OCI-LY7 (cell line): Measurements from ENCODE around the gene PITX2. TPM values are rescaled to one million over a fixed set of nuclear protein-coding genes. Genes with fewer than 3 reads are reported as not detected.

Source experiments
- BruUV-seq: library from RNA; stranded (reverse); fragments of 400-500 nt; replicated peaks from 2 replicates; lab custom pipeline; 2021; lab: Mats Ljungman, UMichigan
- CTCF ChIA-PET: fragments of 300-600 bp; sonication (Branson Sonifier 250); formaldehyde crosslinking; loops from one replicate; lab custom pipeline; 2022; ENCODE audit warnings: antibody characterized with exemption; ENCODE audit not compliant: unreplicated experiment; lab: Charles Lee
- POLR2A ChIA-PET: fragments of 300-600 bp; sonication (Branson Sonifier 250); formaldehyde crosslinking; loops from one replicate; lab custom pipeline; 2022; ENCODE audit warnings: antibody characterized with exemption; lab: Charles Lee
- DNase-seq: peaks from one replicate; pipeline ENCODE4 v3.0.0-alpha.2; 2015; ENCODE audit warnings: low spot score
- H2AFZ ChIP-seq: fragments of 200-600 bp; sonication (generic), shearing (Covaris generic); 2 replicates; pipeline ENCODE4 v1.6.1; 2014; ENCODE audit warnings: mild to moderate bottlenecking, antibody characterized with exemption, low read length, moderate library complexity
- H3K27ac ChIP-seq: fragments of 200-600 bp; sonication (generic); 2 replicates; pipeline ENCODE4 v1.5.1; 2014; ENCODE audit warnings: mixed run types, low read depth, mild to moderate bottlenecking, moderate library complexity, low read length, inconsistent platforms; ENCODE audit not compliant: poor library complexity, severe bottlenecking
- H3K36me3 ChIP-seq: fragments of 200-600 bp; sonication (generic); 2 replicates; pipeline ENCODE4 v1.6.1; 2014; ENCODE audit warnings: mild to moderate bottlenecking, antibody characterized with exemption, low read length, moderate library complexity, mixed read lengths; ENCODE audit not compliant: insufficient read depth
- H3K4me1 ChIP-seq: fragments of 200-600 bp; sonication (generic); 2 replicates; pipeline ENCODE4 v1.5.1; 2014; ENCODE audit warnings: mild to moderate bottlenecking, low read length; ENCODE audit not compliant: insufficient read depth, poor library complexity, severe bottlenecking
- H3K4me2 ChIP-seq: fragments of 200-600 bp; sonication (generic); 2 replicates; pipeline ENCODE4 v1.6.1; 2014; ENCODE audit warnings: mild to moderate bottlenecking, low read length
- H3K4me3 ChIP-seq: fragments of 200-600 bp; sonication (generic); 2 replicates; pipeline ENCODE4 v1.5.1; 2014; ENCODE audit warnings: mild to moderate bottlenecking, low read depth, low read length; ENCODE audit not compliant: poor library complexity, severe bottlenecking
- H3K79me2 ChIP-seq: fragments of 200-600 bp; sonication (generic); 2 replicates; pipeline ENCODE4 v1.6.1; 2016; ENCODE audit warnings: low read depth, mild to moderate bottlenecking, low read length, moderate library complexity, mixed read lengths; ENCODE audit not compliant: insufficient read depth
- H3K9me2 ChIP-seq: fragments of 200-600 bp; sonication (generic); 2 replicates; pipeline ENCODE4 v1.6.1; 2016; ENCODE audit warnings: mild to moderate bottlenecking, low read length, mixed read lengths; ENCODE audit not compliant: insufficient read depth
- H3K9me3 ChIP-seq: fragments of 200-600 bp; sonication (generic); 2 replicates; pipeline ENCODE4 v1.6.1; 2014; ENCODE audit warnings: mild to moderate bottlenecking, mixed run types, low read length, mixed read lengths
- H4K20me1 ChIP-seq: fragments of 200-600 bp; sonication (generic); 2 replicates; pipeline ENCODE4 v1.6.1; 2014; ENCODE audit warnings: mild to moderate bottlenecking, antibody characterized with exemption, low read length, moderate library complexity, mixed read lengths; ENCODE audit not compliant: insufficient read depth
- EZH2phosphoT487 ChIP-seq: fragments of 200-600 bp; sonication (generic); IDR thresholded peaks from 2 replicates; pipeline ENCODE4 v1.6.1; 2018; ENCODE audit warnings: low read depth, borderline replicate concordance, mild to moderate bottlenecking, mixed run types, antibody characterized with exemption, low read length, moderate library complexity, mixed read lengths
- intact Hi-C: fragments of 100-400 bp; cut with micrococcal nuclease; formaldehyde crosslinking; loops from one replicate; pipeline ENCODE4 v1.10.0; 2022; ENCODE audit not compliant: unreplicated experiment
- total RNA-seq, 2 experiments: library from RNA; depleted of rRNA in 1 of 2; stranded (reverse); fragments of >200 nt in 1 of 2; shearing (Covaris generic) in 1 of 2; gene quantifications; 2 replicates each; pipeline ENCODE4 v1.2.3, GENCODE V29; 2014 to 2022
- TF ChIP-seq, protein P1 (sequence below): fragments of 200-600 bp; sonication (generic); conservative IDR thresholded peaks from 2 replicates; pipeline ENCODE4 v1.5.1; 2014; ENCODE audit warnings: mild to moderate bottlenecking, antibody characterized with exemption, low read length, moderate library complexity, mixed read lengths

Gene PITX2
- total RNA-seq, 2 experiments from 2014 or later, result 4.4 to 6.5 TPM

DNA sequence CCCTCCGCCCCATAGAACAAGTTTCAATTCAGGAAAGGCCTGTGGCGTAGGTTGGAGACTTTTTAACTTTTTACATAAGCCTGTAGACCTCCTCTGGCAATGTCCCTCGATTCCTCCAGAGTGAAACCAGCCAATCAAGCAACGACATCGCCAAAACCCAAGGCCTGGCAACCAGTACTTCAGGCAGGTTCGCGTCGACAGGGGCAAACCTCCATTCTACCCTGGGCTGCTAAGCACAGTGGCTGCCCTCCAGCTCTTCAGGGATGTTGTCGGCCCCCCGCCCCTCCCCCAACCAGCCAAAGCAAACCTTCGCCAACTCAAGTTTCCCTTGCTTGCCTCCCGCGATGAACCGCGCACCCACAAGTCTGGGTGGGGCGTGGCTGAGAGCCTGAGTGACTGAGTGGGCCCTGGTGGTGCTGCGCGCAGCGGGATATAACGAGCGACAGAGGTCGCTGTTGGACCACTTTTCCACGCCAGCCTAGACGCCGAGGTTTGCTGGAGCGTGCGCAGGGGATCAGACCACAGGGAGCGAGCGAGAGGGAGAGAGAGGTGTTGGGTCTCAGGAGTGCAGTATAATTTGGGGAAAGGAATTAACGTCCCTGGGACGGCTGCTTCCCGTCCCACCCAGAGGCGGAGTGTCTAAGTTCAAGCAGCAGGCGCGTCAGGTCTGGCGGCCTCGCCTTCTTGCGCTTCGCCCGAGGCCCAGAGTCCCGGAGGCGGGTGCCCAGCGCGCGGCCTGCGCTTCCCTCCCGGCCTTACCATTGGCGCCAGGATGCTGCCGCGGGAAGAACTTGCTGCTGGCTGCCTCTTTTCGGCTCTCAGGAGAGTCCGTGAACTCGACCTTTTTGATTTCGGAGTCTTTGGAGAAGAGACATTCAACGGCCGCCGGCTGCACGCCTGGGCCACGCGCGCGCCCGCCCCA, 9.0 kb upstream of the PITX2 start:
- Histone ChIP-seq H3K4me3 (peak overlapping the region; percentile 46), H3K4me1 (peaks cover 3% of the 10 kb centered on the region), H3K9me3 (no peaks in the 10 kb centered on the region), H2AFZ (peak overlapping the region; percentile 32; the same call in 1 of the 2 replicates), H4K20me1 (no peaks in the 10 kb centered on the region), H3K4me2 (peak overlapping the region; percentile 69), H3K36me3 (no peaks in the 10 kb centered on the region), H3K9me2 (no peaks in the 10 kb centered on the region), H3K79me2 (no peaks in the 10 kb centered on the region), H3K27ac (no peak overlapping the region)
- peak; percentile 83 for DNase-seq
- ChIA-PET POLR2A (interaction anchor here (0.6 kb wide), 1 partner anchor 699 kb away, joined by 5 read pairs; no protein-coding TSS in a partner anchor), CTCF (no interaction called here)
- no peak for TF ChIP-seq EZH2phosphoT487
- TF ChIP-seq, protein P1, sequence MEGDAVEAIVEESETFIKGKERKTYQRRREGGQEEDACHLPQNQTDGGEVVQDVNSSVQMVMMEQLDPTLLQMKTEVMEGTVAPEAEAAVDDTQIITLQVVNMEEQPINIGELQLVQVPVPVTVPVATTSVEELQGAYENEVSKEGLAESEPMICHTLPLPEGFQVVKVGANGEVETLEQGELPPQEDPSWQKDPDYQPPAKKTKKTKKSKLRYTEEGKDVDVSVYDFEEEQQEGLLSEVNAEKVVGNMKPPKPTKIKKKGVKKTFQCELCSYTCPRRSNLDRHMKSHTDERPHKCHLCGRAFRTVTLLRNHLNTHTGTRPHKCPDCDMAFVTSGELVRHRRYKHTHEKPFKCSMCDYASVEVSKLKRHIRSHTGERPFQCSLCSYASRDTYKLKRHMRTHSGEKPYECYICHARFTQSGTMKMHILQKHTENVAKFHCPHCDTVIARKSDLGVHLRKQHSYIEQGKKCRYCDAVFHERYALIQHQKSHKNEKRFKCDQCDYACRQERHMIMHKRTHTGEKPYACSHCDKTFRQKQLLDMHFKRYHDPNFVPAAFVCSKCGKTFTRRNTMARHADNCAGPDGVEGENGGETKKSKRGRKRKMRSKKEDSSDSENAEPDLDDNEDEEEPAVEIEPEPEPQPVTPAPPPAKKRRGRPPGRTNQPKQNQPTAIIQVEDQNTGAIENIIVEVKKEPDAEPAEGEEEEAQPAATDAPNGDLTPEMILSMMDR, result peak; percentile 90
- intact Hi-C loops, result loop anchor here (1.0 to 10.0 kb wide), 5 partner anchors 265 to 1003 kb away; no protein-coding TSS in a partner anchor
- BruUV-seq, result no TSS peak

DNA sequence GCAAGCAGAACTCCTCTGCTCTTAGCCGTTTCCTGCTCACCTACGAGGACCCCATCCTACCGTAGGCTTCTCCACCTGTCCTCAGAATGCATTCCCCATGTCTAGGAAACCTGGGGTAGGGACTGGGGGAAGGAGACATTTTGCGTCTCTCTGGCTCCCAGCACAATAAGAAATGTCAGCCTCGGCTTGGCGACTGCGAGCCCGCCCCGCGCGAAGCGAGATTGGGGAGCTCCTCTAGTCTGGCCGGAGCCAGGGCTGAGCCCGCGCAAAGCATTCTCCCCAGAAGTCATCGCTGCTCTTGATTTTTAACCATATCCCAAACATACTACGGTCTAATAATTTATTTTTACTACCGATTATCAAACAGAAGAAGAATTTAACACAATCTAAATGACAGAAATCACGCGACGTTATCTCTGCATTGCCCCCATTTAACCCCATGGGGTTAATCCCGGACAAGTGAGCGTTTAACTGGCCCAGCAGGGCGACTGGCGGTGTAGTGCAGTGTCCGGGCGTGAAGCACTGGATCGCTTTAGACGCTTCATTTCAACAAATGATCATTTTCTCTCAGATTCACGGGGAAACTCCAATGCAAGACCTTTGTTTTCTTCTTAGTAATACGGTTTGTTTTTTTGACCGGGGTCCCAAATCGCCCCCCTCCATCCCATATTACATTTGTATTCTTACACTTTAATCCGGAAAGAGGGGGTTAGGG, 8.0 kb upstream of the PITX2 start:
- Histone ChIP-seq H3K27ac (no peak overlapping the region), H4K20me1 (no peaks in the 10 kb centered on the region), H3K4me1 (peaks cover 3% of the 10 kb centered on the region), H3K79me2 (no peaks in the 10 kb centered on the region), H3K4me3 (no peak overlapping the region), H2AFZ (no peak overlapping the region), H3K36me3 (no peaks in the 10 kb centered on the region), H3K9me2 (no peaks in the 10 kb centered on the region), H3K9me3 (no peaks in the 10 kb centered on the region), H3K4me2 (no peak overlapping the region)
- TF ChIP-seq EZH2phosphoT487, result no peak
- TF ChIP-seq, protein P1, result no peak
- CTCF ChIA-PET, result no interaction called here
- intact Hi-C loops, result loop anchor here (1.0 to 10.0 kb wide), 4 partner anchors 266 to 1004 kb away; no protein-coding TSS in a partner anchor
- no TSS peak for BruUV-seq
- POLR2A ChIA-PET, result no interaction called here
- DNase-seq, result no peak
